ENCODE measurements around the gene LKAAEAR1. TPM values are rescaled to one million over a fixed set of nuclear protein-coding genes. Genes with fewer than 3 reads are reported as not detected.

The LKAAEAR1 gene
- total and polyA plus RNA-seq, 2 of the 13 experiments (the other 11 are each of a cell fraction or from before 2014, with no cell fraction given), result not detected

DNA sequence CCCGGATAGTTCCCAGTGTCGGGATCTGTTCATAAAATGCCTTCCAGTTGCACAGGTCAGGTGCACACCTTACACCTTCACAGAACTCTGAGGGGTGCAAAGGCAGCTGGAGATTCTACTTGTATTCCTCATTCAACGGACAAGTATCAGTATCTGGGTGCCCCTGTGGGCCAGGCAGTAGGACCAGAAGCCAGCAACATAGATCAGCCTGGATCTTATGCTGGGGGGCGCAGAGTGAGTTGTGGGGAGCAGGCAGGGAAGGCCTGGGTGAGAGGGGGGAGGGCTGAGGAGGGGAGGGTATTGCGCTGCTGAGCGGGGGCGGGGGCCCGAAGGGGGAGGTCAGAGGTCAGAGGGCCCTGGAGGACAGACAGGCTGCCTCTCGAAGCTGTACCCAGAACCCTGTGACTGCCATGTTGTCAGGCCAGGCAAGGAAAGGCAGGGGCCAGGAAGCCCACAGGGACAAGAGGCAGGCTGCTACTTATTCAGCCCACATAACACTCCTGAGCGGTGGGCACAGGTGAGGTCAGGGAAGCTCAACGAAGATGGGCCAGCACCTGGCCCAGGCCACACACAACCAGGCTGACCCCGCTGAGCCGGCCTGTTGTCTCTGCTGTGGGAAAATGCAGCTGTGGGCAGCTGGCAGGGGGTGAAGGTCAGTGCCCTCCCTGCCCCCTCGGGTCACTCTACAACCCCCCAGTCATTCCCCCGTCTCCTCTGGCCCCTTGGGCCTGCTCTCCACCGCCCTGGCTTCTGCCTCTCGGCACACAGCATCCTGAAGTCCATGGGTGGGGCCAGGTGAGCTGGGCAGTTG, 3.2 kb downstream of the LKAAEAR1 start (continued):
- TF ChIP-seq, protein P1, sequence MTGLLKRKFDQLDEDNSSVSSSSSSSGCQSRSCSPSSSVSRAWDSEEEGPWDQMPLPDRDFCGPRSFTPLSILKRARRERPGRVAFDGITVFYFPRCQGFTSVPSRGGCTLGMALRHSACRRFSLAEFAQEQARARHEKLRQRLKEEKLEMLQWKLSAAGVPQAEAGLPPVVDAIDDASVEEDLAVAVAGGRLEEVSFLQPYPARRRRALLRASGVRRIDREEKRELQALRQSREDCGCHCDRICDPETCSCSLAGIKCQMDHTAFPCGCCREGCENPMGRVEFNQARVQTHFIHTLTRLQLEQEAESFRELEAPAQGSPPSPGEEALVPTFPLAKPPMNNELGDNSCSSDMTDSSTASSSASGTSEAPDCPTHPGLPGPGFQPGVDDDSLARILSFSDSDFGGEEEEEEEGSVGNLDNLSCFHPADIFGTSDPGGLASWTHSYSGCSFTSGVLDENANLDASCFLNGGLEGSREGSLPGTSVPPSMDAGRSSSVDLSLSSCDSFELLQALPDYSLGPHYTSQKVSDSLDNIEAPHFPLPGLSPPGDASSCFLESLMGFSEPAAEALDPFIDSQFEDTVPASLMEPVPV (CRISPR knock-in tag; IDR thresholded peaks at IDR 0.05), result no peak
- no peak for TF ChIP-seq KDM1A (CRISPR knock-in tag; IDR thresholded peaks at IDR 0.05)
- no peak for TF ChIP-seq MAFF (IDR thresholded peaks at IDR 0.05; ENCODE audit: low read depth, low read length)
- 0 out of 2 replicates have a peak, but pooled peaks have one; percentile 18 for TF ChIP-seq ZFY (CRISPR knock-in tag; IDR thresholded peaks at IDR 0.05)
- TF ChIP-seq ARID2 (CRISPR knock-in tag; IDR thresholded peaks at IDR 0.05; ENCODE audit: borderline replicate concordance), result no peak
- TF ChIP-seq ZNF431 (CRISPR knock-in tag; IDR thresholded peaks at IDR 0.05; ENCODE audit: borderline replicate concordance, low read depth), result no peak; the same call in 1 of the 2 replicates
- no peak for TF ChIP-seq JUN (CRISPR knock-in tag; IDR thresholded peaks at IDR 0.05)
- TF ChIP-seq ZZZ3 (CRISPR knock-in tag; IDR thresholded peaks at IDR 0.05; ENCODE audit: borderline replicate concordance), result no peak
- TF ChIP-seq NFYB (CRISPR knock-in tag; IDR thresholded peaks at IDR 0.05), result no peak
- TF ChIP-seq, protein P2, sequence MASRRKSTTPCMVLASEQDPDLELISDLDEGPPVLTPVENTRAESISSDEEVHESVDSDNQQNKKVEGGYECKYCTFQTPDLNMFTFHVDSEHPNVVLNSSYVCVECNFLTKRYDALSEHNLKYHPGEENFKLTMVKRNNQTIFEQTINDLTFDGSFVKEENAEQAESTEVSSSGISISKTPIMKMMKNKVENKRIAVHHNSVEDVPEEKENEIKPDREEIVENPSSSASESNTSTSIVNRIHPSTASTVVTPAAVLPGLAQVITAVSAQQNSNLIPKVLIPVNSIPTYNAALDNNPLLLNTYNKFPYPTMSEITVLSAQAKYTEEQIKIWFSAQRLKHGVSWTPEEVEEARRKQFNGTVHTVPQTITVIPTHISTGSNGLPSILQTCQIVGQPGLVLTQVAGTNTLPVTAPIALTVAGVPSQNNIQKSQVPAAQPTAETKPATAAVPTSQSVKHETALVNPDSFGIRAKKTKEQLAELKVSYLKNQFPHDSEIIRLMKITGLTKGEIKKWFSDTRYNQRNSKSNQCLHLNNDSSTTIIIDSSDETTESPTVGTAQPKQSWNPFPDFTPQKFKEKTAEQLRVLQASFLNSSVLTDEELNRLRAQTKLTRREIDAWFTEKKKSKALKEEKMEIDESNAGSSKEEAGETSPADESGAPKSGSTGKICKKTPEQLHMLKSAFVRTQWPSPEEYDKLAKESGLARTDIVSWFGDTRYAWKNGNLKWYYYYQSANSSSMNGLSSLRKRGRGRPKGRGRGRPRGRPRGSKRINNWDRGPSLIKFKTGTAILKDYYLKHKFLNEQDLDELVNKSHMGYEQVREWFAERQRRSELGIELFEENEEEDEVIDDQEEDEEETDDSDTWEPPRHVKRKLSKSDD (CRISPR knock-in tag; IDR thresholded peaks at IDR 0.05; ENCODE audit: low read depth), result no peak
- TF ChIP-seq ZNF598 (CRISPR knock-in tag; IDR thresholded peaks at IDR 0.05; ENCODE audit: borderline replicate concordance), result no peak
- TF ChIP-seq ZNF253 (CRISPR knock-in tag; IDR thresholded peaks at IDR 0.05; ENCODE audit: borderline replicate concordance), result no peak
- TF ChIP-seq ZNF788 (CRISPR knock-in tag; IDR thresholded peaks at IDR 0.05; ENCODE audit: borderline replicate concordance), result no peak
- TF ChIP-seq SIX1 (CRISPR knock-in tag; IDR thresholded peaks at IDR 0.05; ENCODE audit: borderline replicate concordance), result no peak
- TF ChIP-seq, protein P3, sequence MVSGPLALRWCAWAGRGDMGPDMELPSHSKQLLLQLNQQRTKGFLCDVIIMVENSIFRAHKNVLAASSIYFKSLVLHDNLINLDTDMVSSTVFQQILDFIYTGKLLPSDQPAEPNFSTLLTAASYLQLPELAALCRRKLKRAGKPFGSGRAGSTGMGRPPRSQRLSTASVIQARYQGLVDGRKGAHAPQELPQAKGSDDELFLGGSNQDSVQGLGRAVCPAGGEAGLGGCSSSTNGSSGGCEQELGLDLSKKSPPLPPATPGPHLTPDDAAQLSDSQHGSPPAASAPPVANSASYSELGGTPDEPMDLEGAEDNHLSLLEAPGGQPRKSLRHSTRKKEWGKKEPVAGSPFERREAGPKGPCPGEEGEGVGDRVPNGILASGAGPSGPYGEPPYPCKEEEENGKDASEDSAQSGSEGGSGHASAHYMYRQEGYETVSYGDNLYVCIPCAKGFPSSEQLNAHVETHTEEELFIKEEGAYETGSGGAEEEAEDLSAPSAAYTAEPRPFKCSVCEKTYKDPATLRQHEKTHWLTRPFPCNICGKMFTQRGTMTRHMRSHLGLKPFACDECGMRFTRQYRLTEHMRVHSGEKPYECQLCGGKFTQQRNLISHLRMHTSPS (CRISPR knock-in tag; IDR thresholded peaks at IDR 0.05; ENCODE audit: low read depth), result no peak
- TF ChIP-seq BCL6 (CRISPR knock-in tag; IDR thresholded peaks at IDR 0.05), result 0 out of 2 replicates have a peak, but pooled peaks have one; percentile 1
- TF ChIP-seq, protein P4, sequence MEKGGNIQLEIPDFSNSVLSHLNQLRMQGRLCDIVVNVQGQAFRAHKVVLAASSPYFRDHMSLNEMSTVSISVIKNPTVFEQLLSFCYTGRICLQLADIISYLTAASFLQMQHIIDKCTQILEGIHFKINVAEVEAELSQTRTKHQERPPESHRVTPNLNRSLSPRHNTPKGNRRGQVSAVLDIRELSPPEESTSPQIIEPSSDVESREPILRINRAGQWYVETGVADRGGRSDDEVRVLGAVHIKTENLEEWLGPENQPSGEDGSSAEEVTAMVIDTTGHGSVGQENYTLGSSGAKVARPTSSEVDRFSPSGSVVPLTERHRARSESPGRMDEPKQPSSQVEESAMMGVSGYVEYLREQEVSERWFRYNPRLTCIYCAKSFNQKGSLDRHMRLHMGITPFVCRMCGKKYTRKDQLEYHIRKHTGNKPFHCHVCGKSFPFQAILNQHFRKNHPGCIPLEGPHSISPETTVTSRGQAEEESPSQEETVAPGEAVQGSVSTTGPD (CRISPR knock-in tag; IDR thresholded peaks at IDR 0.05), result no peak
- no peak for TF ChIP-seq MAFK (conservative IDR thresholded peaks at IDR 0.05 in 1 of 2, IDR thresholded peaks at IDR 0.05 in 1 of 2; ENCODE audit: low read length in 2 of 2)
- no peak for TF ChIP-seq CENPX (CRISPR knock-in tag; IDR thresholded peaks at IDR 0.05)

Measured in HepG2 (cell line).